ELR (cell line): ENCODE measurements around the gene FBXL7.
A peak's percentile ranks its signal among the peaks of the same experiment; 100 is the strongest.

Source experiments
- DNase-seq: peaks from one replicate; pipeline ENCODE4 v3.0.0-alpha.2; 2015; ENCODE audit warnings: low read depth

Gene FBXL7

GRCh38 chr5:15893866-15894265 is 393.9 kb downstream of the FBXL7 start:
- no peak for DNase-seq

GRCh38 chr5:15897656-15898055 is 397.7 kb downstream of the FBXL7 start:
- no peak for DNase-seq

- DNase-seq = no peak
These were observed 398.7 kb downstream of the FBXL7 start for GRCh38 chr5:15898641-15899040.

GRCh38 chr5:15899481-15899880 is 399.5 kb downstream of the FBXL7 start:
- DNase-seq = no peak

GRCh38 chr5:15901151-15901550 is 401.2 kb downstream of the FBXL7 start:
- no peak for DNase-seq

GRCh38 chr5:15902066-15902465 is 402.1 kb downstream of the FBXL7 start:
- DNase-seq = no peak

GRCh38 chr5:15904899-15905830 is 405.2 kb downstream of the FBXL7 start:
- DNase-seq = no peak

- DNase-seq = peak; percentile 8
These were observed 414.7 kb downstream of the FBXL7 start for GRCh38 chr5:15914638-15915037.

GRCh38 chr5:15926586-15926985 is 426.6 kb downstream of the FBXL7 start:
- DNase-seq = no peak

GRCh38 chr5:15927710-15928380 is 427.9 kb downstream of the FBXL7 start:
- no peak for DNase-seq

GRCh38 chr5:15929611-15930263 is 429.8 kb downstream of the FBXL7 start:
- peak; percentile 56 for DNase-seq

GRCh38 chr5:15932066-15932465 is 432.1 kb downstream of the FBXL7 start:
- DNase-seq = no peak

GRCh38 chr5:15933259-15934207 is 433.6 kb downstream of the FBXL7 start:
- no peak for DNase-seq

- DNase-seq = no peak
These were observed 436.7 kb downstream of the FBXL7 start for GRCh38 chr5:15936505-15937245.

- no peak for DNase-seq
These were observed 437.7 kb downstream of the FBXL7 start for GRCh38 chr5:15937708-15938107.

- DNase-seq = no peak
These were observed 438.2 kb downstream of the FBXL7 start for GRCh38 chr5:15938186-15938585.

GRCh38 chr5:15938961-15939360 is 439.0 kb downstream of the FBXL7 start:
- peak; percentile 91 for DNase-seq

GRCh38 chr5:15940905-15941304 is 440.9 kb downstream of the FBXL7 start:
- DNase-seq = no peak

- DNase-seq = peak; percentile 59
These were observed 443.5 kb downstream of the FBXL7 start for GRCh38 chr5:15943487-15943886.

- DNase-seq = no peak
These were observed 446.0 kb downstream of the FBXL7 start for GRCh38 chr5:15946026-15946425.

GRCh38 chr5:15948190-15948589 is 448.2 kb downstream of the FBXL7 start:
- DNase-seq = no peak
